Smooth muscle cell of bladder (primary cell): ENCODE data around the gene CHIA. TPM values are rescaled to one million over a fixed set of nuclear protein-coding genes. Genes with fewer than 3 reads are reported as not detected.

ENCODE experiments used
- total RNA-seq: library from RNA; depleted of rRNA; stranded (reverse); fragments of >200 nt; gene quantifications from 2 replicates; pipeline ENCODE4 v1.2.3, GENCODE V29; 2014

The CHIA gene
- total RNA-seq: not detected in 2 replicates

GRCh38 chr1:111290630-111291029 lies at the start of gene CHIA:
Gene CHIA (plus strand): TSS chr1:111290851. CDS start chr1:111310468, 19,617 bp downstream.

Other genes with a start within 250 kb of the CHIA start
- gene DRAM2, start 150.8 kb upstream of the CHIA start, total RNA-seq: 70.4 and 103 TPM in 2 replicates
- 35.6 and 56.9 TPM in 2 replicates for gene CEPT1, start 150.6 kb upstream of the CHIA start, total RNA-seq
- gene DENND2D, start 90.2 kb upstream of the CHIA start, total RNA-seq: 6.3 and 10.1 TPM in 2 replicates
- 0.28 and 1.4 TPM in 2 replicates for gene CHI3L2, start 63.1 kb upstream of the CHIA start, total RNA-seq
- 0.43 and 0.46 TPM in 2 replicates for gene OVGP1, start 136.9 kb downstream of the CHIA start, total RNA-seq
- 18.6 and 25.2 TPM in 2 replicates for gene WDR77, start 158.4 kb downstream of the CHIA start, total RNA-seq
- gene ATP5PB, start 158.6 kb downstream of the CHIA start, total RNA-seq: 264 and 309 TPM in 2 replicates
- gene C1orf162, start 183.1 kb downstream of the CHIA start, total RNA-seq: under 0.01 and 0.28 TPM in 2 replicates
- gene ADORA3, start 212.8 kb downstream of the CHIA start, total RNA-seq: not detected in 2 replicates
- gene TMIGD3, start 212.8 kb downstream of the CHIA start, total RNA-seq: 0.09 TPM in 1 of 2 replicates, not detected in the other